HG03432 (cell line): ENCODE results near the gene FIZ1.

Experiments used
- ATAC-seq: cut with Tn5 transposase; IDR thresholded peaks from one replicate; pipeline ENCODE4 v1.9.1; 2021; ENCODE audit warnings: mild to moderate bottlenecking, moderate library complexity; ENCODE audit not compliant: unreplicated experiment

Gene FIZ1

GRCh38 chr19:55613930-55614710 is 14.8 kb upstream of the FIZ1 start:
- no peak for ATAC-seq

GRCh38 chr19:55613396-55613795 is 14.1 kb upstream of the FIZ1 start:
- ATAC-seq = no peak

- ATAC-seq = no peak
Measured at GRCh38 chr19:55611983-55612645, 12.8 kb upstream of the FIZ1 start.

GRCh38 chr19:55611300-55611982 is 12.1 kb upstream of the FIZ1 start:
- no peak for ATAC-seq

- ATAC-seq = no peak
Measured at GRCh38 chr19:55609326-55609725, 10.0 kb upstream of the FIZ1 start.

GRCh38 chr19:55606817-55607216 is 7.5 kb upstream of the FIZ1 start:
- ATAC-seq = no peak

- no peak for ATAC-seq
Measured at GRCh38 chr19:55606471-55606787, 7.1 kb upstream of the FIZ1 start.

GRCh38 chr19:55605637-55606470 is 6.5 kb upstream of the FIZ1 start, which contains the start of gene ZNF865:
Gene ZNF865 (plus strand): TSS chr19:55605647. CDS start chr19:55613619, 7,972 bp downstream.
- peak; percentile 33 for ATAC-seq

- ATAC-seq = peak; percentile 66
Measured at GRCh38 chr19:55605207-55605636, 5.9 kb upstream of the FIZ1 start.

- ATAC-seq = no peak
Measured at GRCh38 chr19:55603581-55604292, 4.4 kb upstream of the FIZ1 start.

- ATAC-seq = no peak
Measured at GRCh38 chr19:55603115-55603514, 3.8 kb upstream of the FIZ1 start.

- no peak for ATAC-seq
Measured at GRCh38 chr19:55602104-55603001, 3.0 kb upstream of the FIZ1 start.

GRCh38 chr19:55601084-55601483 is 1.8 kb upstream of the FIZ1 start:
- no peak for ATAC-seq

- no peak for ATAC-seq
Measured at GRCh38 chr19:55600662-55601028, 1.3 kb upstream of the FIZ1 start.

GRCh38 chr19:55599842-55600661 is 735 bp upstream of the FIZ1 start, which contains the start of gene ZNF524:
Gene ZNF524 (plus strand): TSS chr19:55600288. CDS start chr19:55602113, 1,825 bp downstream.
- ATAC-seq = peak; percentile 49

GRCh38 chr19:55598719-55599467 is 424 bp downstream of the FIZ1 start:
- peak; percentile 53 for ATAC-seq

- ATAC-seq = no peak
Measured at GRCh38 chr19:55598034-55598433, 1.3 kb downstream of the FIZ1 start.

GRCh38 chr19:55597501-55597921 is 1.8 kb downstream of the FIZ1 start:
- no peak for ATAC-seq
